CD1c-positive myeloid dendritic cell (primary cell): ENCODE data around the gene ALG6.
"Not testable (repeated sequence)": the region's sequence is repeated elsewhere in the genome, so short reads cannot be mapped to it uniquely, and the experiment has no call there.

Source experiments
- DNase-seq: peaks from one replicate; pipeline ENCODE4 v3.0.0-alpha.2; 2016; ENCODE audit errors: extremely low spot score

ALG6 gene

GRCh38 chr1:63413394-63413793, 46.0 kb downstream of the ALG6 start:
- no peak for DNase-seq

DNA sequence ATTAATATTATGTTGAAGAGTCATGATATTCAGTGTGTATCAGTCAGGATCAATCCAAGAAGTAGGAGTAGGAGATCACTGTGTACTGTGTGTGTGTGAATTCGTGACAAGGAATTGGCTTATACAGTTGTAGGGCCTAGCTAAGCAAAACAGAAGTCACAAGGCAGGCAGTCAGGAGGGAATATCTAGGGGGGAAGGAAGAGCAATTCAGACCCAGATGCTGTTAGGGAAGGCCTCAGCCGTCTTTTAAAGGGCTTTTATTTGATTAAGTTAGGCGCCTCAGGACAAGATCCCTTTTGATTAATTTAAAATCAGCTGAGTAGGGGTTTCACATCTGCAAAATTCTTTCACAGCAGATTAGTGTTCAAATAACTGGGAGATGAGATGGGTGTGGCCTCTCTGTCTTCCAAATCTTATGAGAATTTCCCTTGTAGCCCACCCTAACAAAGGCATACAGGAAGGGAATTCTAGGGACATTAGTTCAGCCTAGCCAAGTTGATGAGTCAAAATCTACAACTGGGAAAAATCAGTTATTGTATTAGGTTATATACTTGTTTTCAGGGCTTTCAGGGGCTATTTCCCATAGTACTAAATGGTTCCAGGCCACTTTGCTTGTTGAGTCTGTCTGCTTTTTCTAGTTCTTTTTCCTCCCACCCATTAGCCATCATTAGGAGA, 47.4 kb downstream of the ALG6 start:
- DNase-seq = no peak

DNA sequence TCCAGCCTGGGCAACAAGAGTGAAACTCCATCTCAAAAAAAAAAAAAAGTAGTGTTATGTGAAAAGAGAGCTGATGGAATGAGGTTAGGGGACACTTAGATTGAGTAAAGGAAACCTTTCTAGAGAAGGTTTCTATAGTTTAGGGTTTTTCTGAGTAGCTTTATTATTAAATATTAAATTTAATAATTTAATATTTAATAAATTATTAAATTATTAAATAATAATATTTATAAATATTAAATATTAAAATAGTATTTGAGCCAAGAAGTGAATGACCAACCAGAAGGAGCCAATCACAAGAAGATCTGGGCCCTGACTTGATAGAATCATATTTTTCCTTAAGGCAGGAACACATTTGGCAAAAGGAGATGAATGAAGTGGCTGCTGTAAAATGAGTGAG, 50.7 kb downstream of the ALG6 start:
- DNase-seq = no peak

DNA sequence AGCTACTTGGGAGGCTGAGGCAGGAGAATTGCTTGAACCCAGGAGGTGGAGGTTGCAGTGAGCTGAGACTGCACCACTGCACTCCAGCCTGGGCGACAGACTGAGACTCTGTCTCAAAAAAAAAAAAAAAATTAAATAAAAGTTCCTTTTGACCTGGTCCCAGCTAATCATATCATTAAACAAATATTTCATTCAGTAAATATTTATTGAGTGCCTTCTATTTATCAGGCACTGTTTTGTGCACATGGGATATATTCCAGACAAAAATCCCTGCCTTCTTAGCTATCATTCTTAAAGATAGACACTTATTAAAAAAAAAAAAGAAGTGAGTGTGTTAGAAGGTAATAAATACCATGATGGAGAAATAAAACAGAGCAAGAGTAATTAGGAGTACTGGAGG, 53.3 kb downstream of the ALG6 start:
- DNase-seq = not testable (repeated sequence)

- no peak for DNase-seq
Observed at GRCh38 chr1:63423649-63424048, 56.2 kb downstream of the ALG6 start.

DNA sequence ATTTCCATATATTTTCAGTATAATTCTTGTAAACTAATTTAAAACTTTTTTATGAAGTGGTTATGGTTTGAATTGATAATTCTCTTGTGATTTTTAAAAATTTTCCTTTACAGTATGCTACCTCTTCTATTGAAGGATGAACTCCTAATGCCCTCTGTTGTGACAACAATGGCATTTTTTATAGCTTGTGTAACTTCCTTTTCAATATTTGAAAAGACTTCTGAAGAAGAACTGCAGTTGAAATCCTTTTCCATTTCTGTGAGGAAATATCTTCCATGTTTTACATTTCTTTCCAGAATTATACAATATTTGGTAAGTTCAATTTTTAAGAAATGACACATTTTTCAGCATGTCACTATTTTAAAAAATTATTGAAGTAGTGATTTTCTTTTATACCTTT, 61.4 kb downstream of the ALG6 start:
- DNase-seq = no peak

DNA sequence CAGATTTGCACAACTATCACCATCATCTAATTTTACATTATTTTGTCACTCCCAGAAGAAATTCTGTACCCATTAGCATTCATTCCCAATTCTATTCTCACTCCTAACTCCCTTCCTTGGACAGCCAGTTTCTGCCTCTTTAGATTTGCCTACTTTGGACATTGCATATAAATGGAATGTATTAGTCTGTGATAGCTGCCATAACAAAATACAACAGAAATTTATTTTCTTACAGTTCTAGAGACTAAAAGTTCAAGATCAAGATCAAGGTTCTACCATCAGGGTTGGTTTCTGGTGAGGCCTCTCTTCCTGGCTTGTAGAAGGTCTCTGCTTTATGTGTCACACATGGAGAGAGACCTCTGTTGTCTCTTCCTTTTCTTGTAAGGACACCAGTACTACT, 61.9 kb downstream of the ALG6 start:
- no peak for DNase-seq

DNA sequence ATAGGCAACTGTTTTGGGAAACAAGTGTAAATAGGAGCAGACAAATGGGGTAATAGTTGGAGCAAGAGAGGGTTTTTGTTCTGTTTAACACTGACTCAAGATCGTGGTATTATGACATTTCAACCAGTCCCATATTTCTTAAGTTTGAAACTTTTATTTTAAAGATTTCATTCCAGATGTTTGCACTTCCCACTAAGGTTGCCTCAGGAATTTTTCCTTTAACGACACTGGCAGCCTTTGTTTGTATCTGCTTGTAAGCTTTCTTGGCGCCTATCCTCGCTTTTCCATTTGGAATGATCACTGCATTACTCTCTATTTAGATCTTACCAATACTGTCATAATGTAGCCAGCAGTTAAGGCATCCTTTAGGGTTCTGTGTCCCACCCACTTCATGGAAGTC, 67.7 kb downstream of the ALG6 start:
- DNase-seq = no peak

DNA sequence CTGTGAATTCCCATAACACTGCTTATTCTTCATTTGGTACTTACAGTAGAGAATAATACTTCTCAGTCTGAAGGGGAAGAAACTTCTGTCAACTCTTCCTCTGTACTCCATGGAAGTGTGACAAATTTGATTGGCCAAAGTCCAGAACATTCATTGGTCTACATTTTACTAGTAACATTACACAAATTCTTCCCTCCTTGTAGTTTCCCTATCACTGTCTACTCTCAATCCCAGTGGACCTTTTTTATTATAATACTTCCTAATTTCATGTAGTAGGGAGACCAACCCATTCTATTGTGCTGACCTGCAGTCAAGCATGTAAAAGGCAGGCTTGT, 74.7 kb downstream of the ALG6 start:
- no peak for DNase-seq

GRCh38 chr1:63448731-63449246, 81.4 kb downstream of the ALG6 start:
- DNase-seq = no peak

- DNase-seq = no peak
Observed at GRCh38 chr1:63450416-63450815, 83.0 kb downstream of the ALG6 start.

GRCh38 chr1:63453232-63453631, 85.8 kb downstream of the ALG6 start:
- DNase-seq = no peak

DNA sequence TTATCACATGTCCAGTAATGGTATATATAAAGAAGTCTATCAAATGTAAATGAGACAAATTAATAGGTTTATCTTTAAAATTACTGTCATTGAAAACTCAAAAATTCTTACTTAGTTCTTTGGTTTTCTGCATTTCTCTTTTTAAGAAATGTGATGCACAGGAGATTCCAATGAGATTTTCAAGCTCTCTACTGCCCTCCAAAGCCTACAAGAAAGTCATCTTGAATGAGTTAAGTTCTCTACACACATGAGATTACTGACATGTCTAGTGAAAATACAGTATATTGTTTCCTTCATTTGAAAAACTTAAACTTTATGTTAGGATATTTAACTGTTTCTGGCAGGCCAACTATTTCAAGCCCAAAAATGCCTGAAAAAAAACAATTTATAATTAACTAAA, 86.8 kb downstream of the ALG6 start:
- DNase-seq = no peak

- DNase-seq = no peak
Observed at GRCh38 chr1:63458750-63459149, 91.3 kb downstream of the ALG6 start.

- no peak for DNase-seq
Observed at GRCh38 chr1:63461661-63462230, 94.3 kb downstream of the ALG6 start.

DNA sequence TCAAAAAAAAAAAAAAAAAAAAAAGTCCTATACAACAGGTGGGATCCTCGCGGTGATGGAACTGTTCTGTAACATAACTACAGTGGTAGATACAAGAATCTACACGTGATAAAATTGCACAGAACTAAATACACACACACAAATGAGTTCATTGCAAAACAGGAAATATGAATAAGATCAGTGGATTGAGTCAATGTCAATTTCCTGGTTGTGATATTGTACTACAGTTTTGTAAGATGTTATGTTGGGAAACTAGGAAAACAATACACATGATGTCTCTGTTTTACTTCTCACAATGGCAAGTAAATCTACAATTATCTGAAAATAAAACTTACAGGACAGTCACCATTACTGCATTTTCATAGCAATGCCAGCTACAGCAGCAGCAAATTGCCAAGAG, 95.8 kb downstream of the ALG6 start:
- DNase-seq = peak; percentile 64

DNA sequence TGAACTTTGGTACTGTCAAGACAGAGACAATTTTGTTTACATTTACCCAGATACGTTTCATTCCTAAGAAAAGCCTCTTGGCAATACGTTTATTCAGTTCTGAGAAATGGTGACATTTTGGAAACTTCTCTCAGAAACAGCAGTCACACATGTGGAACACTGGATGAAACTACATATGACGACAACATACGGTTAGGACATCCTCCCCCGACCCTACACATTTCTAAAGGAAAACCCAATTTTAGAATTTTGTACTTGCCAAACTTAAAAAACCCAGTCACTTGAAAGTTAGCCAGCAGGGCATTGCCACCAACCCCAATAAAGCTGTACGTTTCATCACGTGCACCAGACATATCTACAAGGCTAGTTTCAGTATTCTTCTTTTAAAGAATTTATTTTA, 98.8 kb downstream of the ALG6 start:
- DNase-seq = no peak

DNA sequence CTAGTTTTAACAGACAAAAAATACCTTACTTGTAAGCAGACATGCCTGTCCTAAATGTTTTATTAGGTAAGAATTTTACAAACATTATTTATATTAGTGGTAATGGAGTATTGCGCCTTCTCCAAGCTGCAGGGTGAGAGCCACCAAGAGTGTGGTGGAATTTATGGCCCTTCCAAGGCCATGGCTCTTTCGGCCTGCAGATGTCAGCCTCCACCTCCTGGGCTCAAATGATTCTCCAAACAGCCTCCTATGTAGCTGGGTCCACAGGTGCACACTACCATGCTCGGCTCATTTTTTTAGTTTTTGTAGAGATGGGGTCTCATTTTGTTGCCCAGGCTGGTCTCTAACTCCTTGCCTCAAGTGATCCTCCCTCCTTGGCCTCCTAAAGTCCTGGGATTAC, 99.3 kb downstream of the ALG6 start:
- DNase-seq = no peak

DNA sequence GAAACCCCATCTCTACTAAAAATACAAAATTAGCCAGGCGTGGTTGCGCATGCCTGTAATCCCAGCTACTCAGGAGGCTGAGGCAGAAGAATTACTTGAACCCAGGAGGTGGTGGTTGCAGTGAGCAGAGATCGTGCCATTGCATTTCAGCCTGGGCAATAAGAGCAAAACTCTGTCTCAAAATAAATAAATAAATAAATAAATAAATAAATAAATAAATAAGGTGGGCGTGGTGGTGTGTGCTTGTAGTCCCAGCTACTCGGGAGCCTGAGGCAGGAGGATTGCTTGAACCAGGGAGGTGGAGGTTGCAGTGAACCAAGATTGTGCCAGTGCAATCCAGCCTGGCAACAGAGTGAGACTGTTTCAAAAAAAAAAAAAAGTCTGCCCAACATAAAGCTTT, 101.3 kb downstream of the ALG6 start:
- DNase-seq = not testable (repeated sequence)

DNA sequence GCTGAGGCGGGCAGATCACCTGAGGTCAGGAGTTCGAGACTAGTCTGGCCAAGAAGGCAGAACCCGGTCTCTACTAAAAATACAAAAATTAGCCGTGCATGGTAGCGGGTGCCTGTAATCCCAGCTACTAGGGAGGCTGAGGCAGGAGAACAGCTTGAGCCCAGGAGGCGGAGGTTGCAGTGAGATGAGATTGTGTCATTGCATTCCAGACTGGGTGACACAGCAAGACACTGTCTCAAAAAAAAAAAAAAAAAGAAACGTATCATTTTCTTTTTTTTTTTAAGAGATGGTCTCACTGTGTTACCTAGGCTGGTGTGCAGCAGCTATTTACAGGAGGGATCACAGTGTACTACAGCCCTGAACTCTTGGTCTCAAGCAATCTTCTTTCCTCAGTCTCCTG, 108.3 kb downstream of the ALG6 start:
- no peak for DNase-seq

- DNase-seq = no peak
Observed at GRCh38 chr1:63480057-63480456, 112.6 kb downstream of the ALG6 start.

DNA sequence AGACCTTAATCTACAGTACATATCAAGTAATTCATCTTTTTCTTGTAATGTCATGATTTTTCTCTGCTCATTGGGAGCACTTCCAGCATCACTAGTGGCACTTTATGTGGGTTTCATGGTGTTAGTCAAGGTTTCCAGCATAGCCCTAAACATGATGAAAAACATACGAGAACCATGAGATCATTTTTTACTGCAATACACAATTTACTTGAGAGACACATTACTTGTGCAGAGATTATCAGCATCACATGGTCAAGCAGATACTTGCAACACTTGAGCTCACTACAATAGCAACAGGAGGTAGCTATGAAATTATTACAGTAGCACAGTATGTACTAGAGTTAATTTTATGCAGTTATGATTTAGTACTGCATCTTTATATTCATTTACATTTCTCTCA, 119.2 kb downstream of the ALG6 start:
- no peak for DNase-seq

DNA sequence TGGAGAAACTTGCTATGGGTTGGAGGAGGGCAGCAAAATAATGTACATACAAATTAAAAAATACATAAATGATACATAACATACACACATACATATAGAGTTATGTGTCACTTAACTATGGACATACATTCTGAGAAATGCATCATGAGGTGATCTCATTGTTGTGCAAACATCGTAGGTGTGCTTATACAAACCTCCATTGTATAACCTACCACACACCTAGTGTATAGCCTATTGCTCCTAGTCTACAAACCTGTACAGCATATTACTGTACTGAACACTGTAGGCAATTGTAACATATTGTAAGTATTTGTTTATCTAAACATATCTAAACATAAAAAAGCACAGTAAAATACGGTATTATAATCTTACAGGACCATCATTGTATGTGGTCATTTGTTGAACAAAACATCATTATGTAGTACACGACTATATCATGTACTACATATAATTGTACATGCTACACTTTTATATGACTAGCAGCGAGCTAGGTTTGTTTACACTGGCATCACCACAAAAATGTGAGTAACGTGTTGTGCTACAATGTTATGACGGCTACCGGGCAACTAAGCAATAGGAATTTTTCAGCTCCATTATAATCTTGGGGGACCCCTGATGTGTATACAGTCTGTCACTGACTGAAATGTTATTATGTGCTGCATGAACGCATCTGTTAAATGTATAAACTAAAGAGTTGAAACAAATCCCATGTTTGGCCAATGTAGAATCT, 120.1 kb downstream of the ALG6 start:
- no peak for DNase-seq
